DLD1 (cell line): ENCODE measurements around the gene BAIAP2L2.
"Not testable (repeated sequence)": the region's sequence is repeated elsewhere in the genome, so short reads cannot be mapped to it uniquely, and the experiment has no call there.

ENCODE experiments used
- in situ Hi-C: cut with HindIII; loops from 2 replicates; pipeline ENCODE4 v1.10.0; 2017; ENCODE audit warnings: low sequenced_read_pairs

The BAIAP2L2 gene

DNA sequence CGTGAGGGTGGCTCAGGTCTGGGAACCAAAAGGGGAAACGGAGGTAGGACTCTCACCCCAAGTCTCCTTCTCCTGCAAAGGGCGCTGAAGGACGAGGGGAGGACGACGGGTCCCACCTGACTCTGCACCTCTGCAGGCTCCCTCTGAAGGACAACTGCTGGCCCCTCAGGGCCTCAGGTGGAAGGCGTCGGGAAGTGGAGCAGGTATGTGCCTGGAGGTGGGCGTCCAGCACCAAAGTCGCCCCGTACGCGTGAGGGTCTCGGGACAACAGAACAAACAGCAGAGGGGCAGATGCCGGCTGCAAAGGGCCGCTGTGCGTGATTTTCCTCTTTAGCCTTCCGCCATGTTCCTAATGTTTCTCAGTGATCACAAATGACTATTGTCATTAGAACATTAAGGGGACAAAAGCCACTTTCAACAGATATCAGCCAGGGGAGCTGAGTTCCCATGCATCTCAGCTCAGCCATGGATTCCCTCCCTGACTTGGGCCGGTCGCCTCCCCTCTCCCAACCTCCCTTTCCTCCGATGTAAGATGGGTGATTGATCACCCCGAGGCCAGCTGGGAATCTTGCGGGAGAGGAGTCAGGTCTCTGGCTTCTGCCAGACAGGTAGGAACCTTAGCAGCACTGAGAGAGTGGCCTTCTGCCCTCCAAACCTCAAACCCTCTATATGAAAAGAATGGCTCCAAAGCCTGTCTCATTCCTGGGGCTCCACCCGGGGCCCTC is 27.3 kb downstream of the BAIAP2L2 start:
- in situ Hi-C loops = no loop called here

DNA sequence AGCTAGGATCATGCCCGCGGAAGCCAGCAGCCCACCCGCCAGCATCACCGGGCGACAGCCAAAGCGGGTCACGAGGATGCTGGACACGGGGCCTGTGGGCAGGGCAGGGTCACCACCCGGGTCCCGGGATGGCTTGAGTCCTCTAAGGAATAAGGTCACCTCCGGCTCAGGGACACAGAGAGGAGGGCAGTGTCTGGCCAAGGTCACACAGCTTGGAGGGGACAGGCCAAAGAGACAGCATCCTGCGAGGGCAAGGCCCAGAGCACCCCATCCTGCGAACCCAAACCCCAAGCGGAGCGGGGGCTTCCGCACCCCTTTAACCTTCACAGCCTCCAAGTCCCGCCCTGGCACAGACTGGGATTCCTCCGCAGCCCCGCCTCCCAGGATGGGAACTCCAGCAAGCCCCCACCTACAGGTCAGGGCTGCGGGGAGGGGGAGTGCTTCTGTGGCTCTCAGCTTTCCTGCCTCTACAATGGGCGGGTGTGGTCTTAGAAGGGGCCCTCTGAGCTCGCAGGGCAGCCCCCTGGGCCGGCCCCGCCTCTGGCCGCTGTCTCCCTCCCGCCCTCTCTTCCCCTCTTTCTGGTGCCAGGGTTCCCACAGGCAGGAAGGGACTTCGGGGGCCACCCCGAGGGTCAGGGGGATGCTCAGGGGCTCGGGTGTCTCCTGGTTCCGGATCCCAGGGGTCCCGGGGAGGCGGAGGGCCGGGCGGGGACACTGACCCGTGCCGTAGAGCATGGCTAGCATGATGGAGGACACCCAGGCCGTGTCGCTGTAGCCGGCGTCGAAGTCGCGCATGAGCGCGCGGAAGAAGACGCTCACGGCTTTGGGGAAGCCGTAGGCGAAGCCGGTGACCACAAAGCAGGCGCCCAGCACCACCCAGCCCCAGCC is 28.3 kb downstream of the BAIAP2L2 start:
- in situ Hi-C loops = no loop called here

DNA sequence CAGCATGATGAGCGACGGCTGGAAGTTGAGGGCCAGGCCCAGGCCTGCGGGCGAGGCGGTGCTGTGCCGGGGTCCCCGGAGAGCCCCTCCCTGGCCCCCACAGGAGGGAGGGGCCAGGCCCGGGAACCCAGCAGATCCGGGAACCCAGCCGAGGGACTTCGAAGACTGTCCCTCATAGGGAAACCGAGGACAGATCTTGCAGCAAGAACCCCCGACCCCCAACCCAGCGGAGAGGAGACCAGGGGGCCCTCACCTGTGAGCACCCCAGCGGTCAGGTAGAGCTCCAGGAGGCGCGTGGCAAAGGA is 28.9 kb downstream of the BAIAP2L2 start:
- in situ Hi-C loops = no loop called here

DNA sequence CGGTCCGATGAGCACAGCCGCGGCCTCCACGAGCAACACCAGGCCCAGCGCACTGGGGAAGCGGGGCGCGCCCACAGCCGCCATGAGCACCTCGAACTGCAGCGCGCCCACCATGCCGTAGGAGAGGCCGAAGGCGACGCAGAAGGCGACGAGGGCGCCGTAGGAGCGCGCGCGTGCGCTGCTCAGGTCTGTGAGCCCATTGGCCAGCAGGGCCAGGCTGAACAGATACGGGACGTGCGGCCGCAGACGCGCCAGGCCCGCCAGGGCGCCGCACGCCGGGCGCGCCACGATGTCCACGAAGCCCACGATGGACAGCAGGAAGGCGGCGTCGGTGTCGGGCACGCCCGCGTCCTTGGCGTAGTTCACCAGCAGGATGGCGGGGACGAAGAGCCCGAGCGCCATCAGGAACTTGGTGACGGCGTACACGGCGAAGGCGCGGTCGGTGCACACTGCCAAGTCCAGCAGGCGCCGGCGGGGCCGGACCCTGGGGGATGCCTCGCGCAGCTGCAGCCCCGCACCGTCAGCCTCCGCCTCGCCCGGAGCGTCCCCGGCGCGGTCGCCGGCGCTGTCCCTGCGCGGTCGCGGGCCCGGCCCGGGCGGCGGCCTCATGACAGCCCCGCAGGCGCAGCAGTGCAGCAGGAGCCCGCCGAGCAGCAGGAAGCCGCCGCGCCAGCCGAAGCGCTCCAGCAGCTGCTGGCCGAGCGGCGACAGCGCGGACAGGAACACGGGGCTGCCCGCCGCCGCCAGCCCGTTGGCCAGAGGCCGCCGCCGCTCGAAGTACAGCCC is 29.4 kb downstream of the BAIAP2L2 start:
- in situ Hi-C loops = no loop called here

DNA sequence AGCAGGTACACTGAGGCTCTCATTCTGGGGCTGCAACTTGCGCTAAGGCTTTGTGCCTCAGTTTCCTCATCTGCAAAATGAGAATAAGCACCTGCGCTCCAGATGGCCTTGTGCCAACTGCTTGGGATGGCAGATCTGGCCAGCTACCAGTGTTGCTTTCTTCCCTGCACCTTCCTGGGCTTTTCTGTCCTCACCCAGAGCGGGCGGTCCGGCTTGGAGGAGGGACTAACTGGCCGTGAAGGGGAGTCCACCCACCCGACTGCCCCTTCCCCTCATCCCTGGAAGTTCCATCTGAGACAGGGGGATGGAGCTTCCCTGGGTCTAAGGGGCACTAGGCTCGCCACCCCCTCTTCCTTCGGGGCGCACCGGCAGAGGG is 30.0 kb downstream of the BAIAP2L2 start:
- in situ Hi-C loops = no loop called here

DNA sequence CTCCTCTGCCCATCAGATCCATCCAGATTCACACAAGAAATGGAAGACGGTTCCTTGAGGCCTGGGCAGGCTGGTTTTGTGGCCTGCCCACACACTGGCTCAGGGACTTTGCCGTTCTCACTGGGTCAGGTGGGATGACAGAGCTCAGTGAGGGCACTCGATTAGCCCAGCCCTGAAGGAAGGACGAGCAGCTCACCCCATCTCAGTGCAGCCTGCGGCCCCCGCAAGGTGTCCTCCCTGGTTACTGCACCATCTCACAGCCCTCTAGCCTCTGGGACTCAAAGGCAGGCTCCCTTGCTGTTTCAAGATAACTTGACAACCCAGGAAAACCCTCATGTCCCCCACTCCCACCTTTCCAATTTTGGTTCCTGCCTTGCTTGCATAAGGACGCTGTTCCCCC is 30.7 kb downstream of the BAIAP2L2 start:
- in situ Hi-C loops = no loop called here

DNA sequence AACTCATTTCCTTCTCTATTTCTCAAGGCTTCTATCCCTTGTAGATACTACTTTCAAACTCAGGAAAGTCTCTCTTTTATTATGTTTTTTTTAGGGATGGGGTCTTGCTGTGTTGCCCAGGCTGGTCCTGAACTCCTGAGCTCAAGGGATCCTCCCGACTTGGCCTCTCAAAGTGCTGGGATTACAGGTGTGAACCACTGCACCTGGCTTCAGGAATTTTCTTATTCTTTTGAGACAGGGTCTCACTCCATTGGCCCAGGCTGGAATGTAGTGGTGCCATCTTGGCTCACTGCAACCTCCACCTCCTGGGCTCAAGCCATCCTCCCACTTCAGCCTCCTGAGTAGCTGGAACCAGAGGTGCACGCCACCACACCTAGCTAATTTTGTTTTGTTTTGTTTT is 31.3 kb downstream of the BAIAP2L2 start:
- in situ Hi-C loops = not testable (repeated sequence)

DNA sequence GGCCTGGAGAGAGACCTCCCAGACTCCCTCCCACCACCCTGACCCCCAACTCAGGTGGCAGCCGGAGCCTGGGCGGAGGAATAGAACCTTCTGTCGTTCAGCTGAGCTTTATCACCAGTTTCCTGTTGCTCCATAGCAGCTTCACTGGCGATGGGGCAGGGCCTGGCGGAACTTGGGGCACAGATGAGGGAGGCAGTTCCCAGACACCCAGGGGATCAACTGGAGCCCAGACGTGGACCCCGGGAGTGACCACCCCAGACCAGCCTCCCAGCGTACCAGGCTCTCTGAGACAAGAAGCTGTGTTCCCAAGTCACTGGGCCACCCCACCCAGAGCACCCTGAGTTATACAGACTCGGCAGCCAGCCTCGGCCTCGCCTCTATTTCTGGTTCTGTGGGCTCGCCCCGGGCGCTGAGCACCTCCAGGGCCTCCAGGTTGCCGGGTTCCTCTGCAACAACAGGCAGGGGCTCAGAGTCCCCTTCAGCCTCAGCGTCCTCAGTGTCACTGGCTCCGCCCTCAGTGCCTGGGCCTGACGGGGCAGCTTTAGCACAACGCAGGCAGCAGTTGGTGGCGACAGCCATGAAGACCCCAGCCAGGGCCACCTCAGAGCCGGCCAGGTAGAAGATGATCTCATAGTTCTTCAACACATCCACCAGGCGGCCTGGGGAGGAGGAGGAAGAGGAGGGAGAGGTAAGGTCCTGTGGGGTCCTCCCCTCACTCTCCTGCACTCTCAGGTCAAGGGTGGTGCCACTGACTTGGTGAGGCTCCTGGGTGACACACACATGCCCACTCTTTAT is 32.2 kb downstream of the BAIAP2L2 start:
- in situ Hi-C loops = no loop called here

DNA sequence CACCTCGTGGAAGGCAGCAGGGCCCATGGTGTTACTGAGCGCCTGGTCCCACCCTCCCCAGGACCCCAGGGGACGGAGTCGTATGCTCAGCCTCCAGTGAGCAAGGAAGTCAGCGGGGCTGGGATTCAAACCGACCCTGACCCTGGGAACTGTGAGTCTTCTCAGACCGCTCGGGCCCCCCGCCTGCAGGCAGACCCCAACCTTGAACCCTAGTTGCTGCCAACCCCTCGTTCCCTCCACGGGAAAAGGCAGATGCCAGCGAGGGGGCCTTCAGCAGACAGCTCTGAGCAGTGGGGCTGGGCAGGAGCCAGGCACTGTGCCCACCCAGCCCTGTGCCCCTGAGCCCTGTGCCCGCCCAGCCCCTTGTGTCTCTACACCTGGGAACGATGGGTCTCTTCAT is 32.9 kb downstream of the BAIAP2L2 start:
- in situ Hi-C loops = no loop called here

DNA sequence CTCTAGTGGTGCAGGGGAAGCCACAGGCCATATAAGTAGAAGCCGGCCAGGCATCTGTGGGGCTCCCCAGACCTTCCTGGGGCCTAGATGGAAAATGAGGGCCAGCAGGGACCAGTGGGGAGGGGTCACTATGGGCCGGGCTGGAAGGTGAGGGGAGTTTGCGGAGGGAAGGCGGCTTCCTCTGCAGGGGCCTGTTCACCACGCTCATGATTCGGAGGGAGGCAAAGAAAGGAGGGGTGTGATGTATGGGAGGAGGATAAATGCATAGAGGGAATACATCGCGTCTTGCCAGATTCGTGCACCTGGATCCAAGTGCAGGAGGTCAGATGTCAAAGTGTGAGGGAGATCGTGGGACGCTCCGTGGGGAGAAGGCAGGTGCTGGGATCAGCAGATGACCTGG is 33.4 kb downstream of the BAIAP2L2 start:
- in situ Hi-C loops = no loop called here

DNA sequence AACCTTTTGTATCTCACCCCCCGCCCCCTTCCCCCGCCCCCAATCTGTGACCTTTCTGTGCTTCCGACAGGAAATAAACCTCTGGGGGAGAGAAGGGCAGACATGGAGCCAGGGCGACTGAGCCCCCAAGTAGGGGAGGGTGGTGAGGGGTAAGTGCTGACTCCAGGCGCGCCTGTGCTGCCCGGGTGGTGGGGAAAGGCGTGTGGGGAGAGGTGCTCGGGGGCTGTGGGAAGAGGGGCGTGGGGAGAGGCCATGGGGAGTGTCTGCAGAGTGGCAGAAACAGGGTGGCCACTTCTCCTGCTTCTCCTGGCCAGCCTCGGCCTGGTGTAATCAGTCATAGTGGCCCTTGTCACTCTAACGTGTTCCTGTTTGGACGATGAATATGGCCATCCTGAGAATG is 34.5 kb downstream of the BAIAP2L2 start:
- in situ Hi-C loops = no loop called here

DNA sequence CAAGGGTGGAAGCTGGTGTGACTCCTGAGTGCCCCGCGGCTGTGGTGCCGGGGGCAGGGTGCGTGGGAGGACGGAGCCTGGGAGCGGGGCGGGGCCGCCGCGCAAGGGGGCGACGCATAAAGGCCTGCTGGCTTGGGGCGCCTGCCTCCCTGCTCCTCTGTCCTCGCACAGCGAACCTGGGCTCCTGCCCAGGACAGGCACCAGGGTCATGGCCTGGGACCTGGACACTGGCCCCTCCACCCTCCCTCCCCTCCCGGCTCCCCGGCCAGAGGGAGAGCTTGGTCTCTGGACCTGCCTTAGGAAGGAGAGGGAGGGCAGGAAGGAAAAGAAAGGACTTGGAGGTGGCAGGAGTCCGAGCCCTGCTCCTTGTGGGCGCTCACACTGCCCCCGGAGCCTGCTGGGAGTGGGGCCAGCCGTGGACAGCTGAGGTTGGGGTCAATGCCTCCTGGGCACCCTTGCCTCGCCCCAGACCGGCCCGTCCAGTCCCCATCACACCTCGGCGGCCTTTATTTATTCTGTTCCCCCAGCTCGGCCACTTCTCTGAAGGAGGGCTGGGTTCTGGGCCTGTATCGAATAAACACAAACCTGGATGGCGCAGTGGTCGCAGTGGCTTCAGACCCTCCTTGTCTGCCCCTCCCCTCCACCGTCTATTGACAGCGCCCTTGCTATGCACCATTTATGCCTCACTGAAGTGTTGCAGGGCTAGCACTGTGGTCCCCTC is 35.2 kb downstream of the BAIAP2L2 start:
- in situ Hi-C loops = no loop called here

DNA sequence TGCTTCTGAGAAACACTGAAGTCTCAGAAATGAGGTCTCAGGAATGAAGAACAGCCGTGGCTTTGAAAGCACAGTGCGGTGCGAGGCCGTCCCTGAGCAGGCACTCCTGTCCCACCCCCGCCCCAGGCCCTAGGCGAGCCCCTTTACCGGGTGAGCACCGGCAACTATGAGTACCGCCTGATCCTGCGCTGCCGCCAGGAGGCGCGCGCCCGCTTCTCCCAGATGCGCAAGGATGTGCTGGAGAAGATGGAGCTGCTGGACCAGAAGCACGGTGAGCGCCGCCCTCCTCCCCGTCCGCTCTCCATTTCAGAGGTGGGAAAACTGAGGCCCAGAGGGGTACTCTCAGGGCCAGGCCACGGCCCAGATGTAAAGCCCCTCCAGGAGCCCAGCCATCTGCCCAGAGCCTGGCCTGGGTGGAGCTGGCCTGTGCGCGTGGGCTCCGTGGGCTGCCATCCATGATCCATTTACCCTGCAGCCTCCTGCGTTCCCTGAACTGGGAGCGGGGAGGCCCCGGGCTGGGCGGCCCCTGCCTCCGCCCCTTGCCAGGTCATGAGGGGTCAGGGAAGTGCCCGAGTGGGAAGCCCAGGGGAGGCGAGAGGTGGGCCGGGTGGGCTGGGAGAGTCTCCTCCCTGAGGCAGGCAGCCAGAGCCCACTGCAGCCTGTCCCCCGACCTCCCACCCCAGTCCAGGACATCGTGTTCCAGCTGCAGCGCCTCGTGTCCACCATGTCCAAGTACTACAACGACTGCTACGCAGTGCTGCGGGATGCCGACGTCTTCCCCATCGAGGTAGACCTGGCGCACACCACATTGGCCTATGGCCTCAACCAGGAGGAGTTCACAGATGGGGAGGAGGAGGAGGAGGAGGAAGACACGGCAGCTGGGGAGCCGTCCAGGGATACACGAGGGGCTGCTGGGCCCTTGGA is 36.0 kb downstream of the BAIAP2L2 start:
- in situ Hi-C loops = no loop called here

DNA sequence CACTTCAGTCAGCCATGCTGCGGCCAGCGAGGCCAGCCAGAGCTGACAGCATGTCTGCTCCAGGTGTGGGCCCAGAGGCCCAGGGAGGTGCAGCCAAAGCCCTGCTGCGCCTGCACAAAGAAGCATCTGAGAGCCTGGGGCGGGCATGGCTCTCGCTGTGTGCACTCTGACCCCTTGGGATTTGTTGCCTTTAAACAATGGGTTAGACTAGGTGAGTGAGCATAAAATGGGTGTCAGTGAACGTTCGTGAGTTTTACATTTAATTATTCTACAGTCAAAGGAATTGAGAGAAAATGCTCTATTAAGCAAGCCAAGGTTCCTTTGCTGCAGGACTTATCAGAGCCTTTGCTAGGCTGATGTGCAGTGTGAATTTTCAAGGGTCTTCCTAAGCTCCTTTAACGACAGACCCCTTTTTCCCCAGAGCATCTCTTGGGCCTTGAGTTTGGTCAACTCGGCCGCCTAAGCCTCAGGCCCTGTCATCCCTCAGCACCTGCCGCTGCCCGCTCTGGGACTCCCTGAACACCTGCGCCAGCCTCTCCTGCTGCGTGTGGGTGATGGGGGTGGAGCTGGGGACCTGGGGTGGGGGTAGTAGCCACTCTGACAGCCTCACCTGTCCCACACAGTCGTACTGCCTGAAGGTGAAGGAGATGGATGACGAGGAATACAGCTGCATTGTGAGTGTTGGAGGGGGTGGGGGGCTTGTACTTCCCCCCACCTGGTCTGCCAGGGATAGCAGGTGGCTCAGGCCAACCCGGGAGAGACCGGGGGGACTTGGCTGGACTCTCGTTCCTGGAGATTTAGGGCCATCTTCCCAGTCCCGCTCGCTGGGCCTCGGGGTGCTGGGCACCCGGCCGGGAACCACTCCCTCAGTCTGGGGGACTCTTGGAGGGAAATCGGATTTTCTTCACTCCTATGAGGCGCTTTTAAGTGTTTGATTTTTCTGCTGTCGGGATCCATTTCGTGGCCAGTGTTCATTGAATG is 37.0 kb downstream of the BAIAP2L2 start:
- in situ Hi-C loops = no loop called here

DNA sequence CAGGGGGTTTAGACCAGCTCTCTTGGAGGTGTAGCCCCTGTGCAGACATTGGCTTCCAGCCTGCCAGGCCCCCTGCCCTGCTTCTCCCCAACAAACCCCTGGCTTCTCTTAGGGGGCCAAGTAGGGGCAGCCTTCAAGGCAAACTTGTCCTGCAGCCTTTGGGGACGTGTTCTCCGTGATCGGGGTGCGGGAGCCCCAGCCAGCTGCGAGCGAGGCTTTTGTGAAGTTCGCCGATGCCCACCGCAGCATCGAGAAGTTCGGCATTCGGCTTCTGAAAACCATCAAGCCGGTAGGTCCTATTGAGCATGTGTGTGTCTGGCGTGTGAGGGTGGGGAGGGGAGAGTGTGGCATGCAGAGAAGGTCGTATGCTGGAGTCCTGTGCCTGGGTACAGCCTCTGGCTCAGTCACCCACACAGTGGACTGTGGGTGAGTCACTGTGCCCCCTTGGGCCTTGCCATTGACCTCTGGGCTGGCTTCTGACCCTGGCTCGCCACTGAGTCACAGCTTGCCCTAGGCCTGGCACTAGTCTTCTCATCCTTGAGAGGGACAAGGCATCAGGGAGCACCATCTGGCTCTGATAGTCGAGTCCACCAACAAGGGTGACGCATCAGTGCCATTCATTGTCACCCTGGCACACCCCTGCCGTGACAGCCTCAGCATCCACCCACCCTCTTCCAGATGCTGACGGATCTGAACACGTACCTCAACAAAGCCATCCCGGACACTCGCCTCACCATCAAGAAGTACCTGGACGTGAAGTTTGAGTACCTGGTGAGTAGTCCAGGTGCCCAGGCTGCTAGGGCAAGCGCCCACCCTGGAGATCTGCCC is 37.9 kb downstream of the BAIAP2L2 start:
- in situ Hi-C loops = no loop called here

DNA sequence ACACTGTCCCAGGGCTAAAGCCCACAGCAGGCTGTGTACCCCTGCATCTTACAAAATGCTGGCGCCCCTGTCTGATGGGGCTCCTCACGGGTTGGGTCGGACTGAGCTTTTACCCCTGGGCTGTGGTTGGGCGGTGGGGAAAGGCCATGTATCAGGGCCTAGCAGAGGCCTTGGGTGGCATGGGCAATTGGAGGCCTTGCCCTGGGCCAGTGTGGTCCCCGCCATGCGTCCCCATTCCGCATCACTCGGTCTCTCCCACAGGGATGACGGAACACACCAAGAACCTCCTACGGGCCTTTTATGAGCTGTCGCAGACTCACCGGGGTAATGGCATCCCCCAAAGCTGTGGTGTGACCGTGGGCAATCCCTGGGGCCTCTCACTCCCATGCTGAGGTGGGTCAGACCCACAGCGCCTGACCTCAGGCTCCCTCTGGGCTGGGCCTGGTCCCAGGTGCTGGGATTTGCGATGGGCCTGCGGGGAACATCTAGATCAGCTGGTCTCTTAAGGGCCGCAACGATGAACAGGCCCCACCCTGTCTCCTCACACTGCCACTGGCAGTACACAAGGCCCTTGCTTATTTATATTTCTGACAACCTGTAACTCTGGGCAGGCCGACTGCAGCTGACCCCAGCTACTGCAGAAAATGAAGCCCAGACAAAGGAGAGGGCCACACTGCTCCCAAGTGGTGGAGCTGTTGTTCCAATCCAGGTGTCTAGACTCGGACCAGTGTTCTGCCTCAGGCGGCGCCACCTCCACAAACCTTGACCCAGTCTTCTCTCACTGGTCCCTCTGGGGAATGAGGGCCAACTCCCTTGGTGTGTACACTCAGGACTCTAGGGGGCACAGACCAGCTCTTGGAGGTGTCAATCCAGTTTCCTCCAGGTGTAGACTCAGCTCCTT is 38.8 kb downstream of the BAIAP2L2 start:
- in situ Hi-C loops = no loop called here
